NCI-H146 treated with DMSO at 0.1 percent for 48 hours (cell line): Measurements from ENCODE around the gene ROBO1.
"Not testable (repeated sequence)": the region's sequence is repeated elsewhere in the genome, so short reads cannot be mapped to it uniquely, and the experiment has no call there.

Experiments
- DNase-seq: peaks from one replicate; lab custom pipeline; 2025; ENCODE audit not compliant: unreplicated experiment; lab: John Stamatoyannopoulos, UW

The ROBO1 gene

GRCh38 chr3:79178471-79179180, 589.2 kb downstream of the ROBO1 start:
- no peak for DNase-seq

GRCh38 chr3:79175870-79176269, 591.9 kb downstream of the ROBO1 start:
- no peak for DNase-seq

GRCh38 chr3:79173259-79173658, 594.5 kb downstream of the ROBO1 start:
- not testable (repeated sequence) for DNase-seq

GRCh38 chr3:79172241-79172640, 595.6 kb downstream of the ROBO1 start:
- DNase-seq: no peak

- no peak for DNase-seq
Measured at GRCh38 chr3:79170021-79170420, 597.8 kb downstream of the ROBO1 start.

- no peak for DNase-seq
Measured at GRCh38 chr3:79167651-79168416, 600.0 kb downstream of the ROBO1 start.

GRCh38 chr3:79162653-79163052, 605.1 kb downstream of the ROBO1 start:
- DNase-seq: no peak

GRCh38 chr3:79161941-79162340, 605.9 kb downstream of the ROBO1 start:
- DNase-seq: no peak

- DNase-seq: no peak
Measured at GRCh38 chr3:79160421-79160820, 607.4 kb downstream of the ROBO1 start.

- DNase-seq: no peak
Measured at GRCh38 chr3:79159736-79160135, 608.1 kb downstream of the ROBO1 start.

GRCh38 chr3:79157191-79157590, 610.6 kb downstream of the ROBO1 start:
- DNase-seq: no peak

- DNase-seq: no peak
Measured at GRCh38 chr3:79154865-79155264, 612.9 kb downstream of the ROBO1 start.

- DNase-seq: no peak
Measured at GRCh38 chr3:79148786-79149185, 619.0 kb downstream of the ROBO1 start.

- no peak for DNase-seq
Measured at GRCh38 chr3:79146024-79146423, 621.8 kb downstream of the ROBO1 start.

GRCh38 chr3:79140708-79141107, 627.1 kb downstream of the ROBO1 start:
- no peak for DNase-seq

GRCh38 chr3:79139395-79140068, 628.3 kb downstream of the ROBO1 start:
- DNase-seq: no peak

GRCh38 chr3:79125313-79125984, 642.3 kb downstream of the ROBO1 start:
- no peak for DNase-seq

GRCh38 chr3:79115458-79115857, 652.3 kb downstream of the ROBO1 start:
- DNase-seq: no peak

GRCh38 chr3:79113876-79114275, 653.9 kb downstream of the ROBO1 start:
- DNase-seq: no peak

GRCh38 chr3:79111375-79112052, 656.3 kb downstream of the ROBO1 start:
- DNase-seq: no peak

GRCh38 chr3:79109754-79110153, 658.0 kb downstream of the ROBO1 start:
- DNase-seq: no peak
